CD4-positive, alpha-beta memory T cell (primary cell): ENCODE measurements around the gene ZC3HAV1L. TPM values are rescaled to one million over a fixed set of nuclear protein-coding genes. Genes with fewer than 3 reads are reported as not detected.
"Not testable (repeated sequence)": the region's sequence is repeated elsewhere in the genome, so short reads cannot be mapped to it uniquely, and the experiment has no call there.

Source experiments
- CTCF ChIA-PET: fragments of 350-600 bp; sonication (Branson Sonifier 250); formaldehyde crosslinking; loops from one replicate; lab custom pipeline; 2021; ENCODE audit warnings: inconsistent platforms; ENCODE audit not compliant: partially characterized antibody; lab: Charles Lee
- POLR2A ChIA-PET: fragments of 350-600 bp; sonication (Branson Sonifier 250); formaldehyde crosslinking; loops from one replicate; lab custom pipeline; 2021; ENCODE audit not compliant: partially characterized antibody; lab: Charles Lee
- DNase-seq, 5 donors: peaks; one replicate each; pipeline versions ENCODE4 v3.0.0 to v3.0.0-alpha.2; 2020 to 2022; ENCODE audit warnings: mixed read lengths in 1 of 5
- H3K27ac ChIP-seq: one replicate; pipeline ENCODE4 v1.7.0; 2013; ENCODE audit warnings: low read depth, low read length
- H3K27me3 ChIP-seq: 2 replicates; pipeline ENCODE4 v1.7.0; 2013; ENCODE audit warnings: mild to moderate bottlenecking, low read length, moderate library complexity; ENCODE audit not compliant: insufficient read depth
- H3K36me3 ChIP-seq: 2 replicates; pipeline ENCODE4 v1.7.0; 2013; ENCODE audit warnings: mild to moderate bottlenecking, low read length, moderate library complexity; ENCODE audit not compliant: insufficient read depth
- H3K4me1 ChIP-seq: 2 replicates; pipeline ENCODE4 v1.7.0; 2013; ENCODE audit warnings: mild to moderate bottlenecking, low read length, moderate library complexity; ENCODE audit not compliant: insufficient read depth
- H3K4me3 ChIP-seq, 2 donors: one replicate each; pipeline ENCODE4 v1.7.0; 2013; ENCODE audit warnings: low read length in 2 of 2, mild to moderate bottlenecking in 1 of 2
- H3K9me3 ChIP-seq, 2 donors: one replicate each; pipeline ENCODE4 v1.7.0; 2013; ENCODE audit warnings: low read length in 2 of 2, control low read depth in 1 of 2; ENCODE audit not compliant: control insufficient read depth in 1 of 2
- H3K27ac Mint-ChIP-seq, 7 donors: one replicate each; pipeline ENCODE4 v1.8.0; 2020 to 2021; ENCODE audit warnings: mixed read lengths in 7 of 7, mild to moderate bottlenecking in 6 of 7, inconsistent platforms in 3 of 7, moderate library complexity in 3 of 7
- H3K27me3 Mint-ChIP-seq, 2 donors: one replicate each; pipeline ENCODE4 v1.8.0; 2020 to 2021; ENCODE audit warnings: mixed read lengths in 2 of 2
- H3K36me3 Mint-ChIP-seq, 2 donors: one replicate each; pipeline ENCODE4 v1.8.0; 2020 to 2021; ENCODE audit warnings: mixed read lengths in 2 of 2, inconsistent platforms in 1 of 2, mild to moderate bottlenecking in 1 of 2
- H3K4me1 Mint-ChIP-seq, 4 donors: one replicate each; pipeline ENCODE4 v1.8.0; 2020 to 2021; ENCODE audit warnings: mixed read lengths in 4 of 4, mild to moderate bottlenecking in 1 of 4
- H3K4me3 Mint-ChIP-seq, 8 donors: one replicate each; pipeline ENCODE4 v1.8.0; 2020 to 2021; ENCODE audit warnings: mixed read lengths in 8 of 8, mild to moderate bottlenecking in 7 of 8, moderate library complexity in 6 of 8, inconsistent platforms in 3 of 8
- H3K9me3 Mint-ChIP-seq, 8 donors: one replicate each; pipeline ENCODE4 v1.8.0; 2020 to 2021; ENCODE audit warnings: mixed read lengths in 8 of 8, mild to moderate bottlenecking in 5 of 8, inconsistent platforms in 3 of 8, moderate library complexity in 1 of 8
- intact Hi-C: fragments of 100-400 bp; cut with micrococcal nuclease; formaldehyde crosslinking; loops from one replicate; pipeline ENCODE4 v1.15.1; 2023
- polyA plus RNA-seq, 2 donors: library from polyadenylated mRNA; unstranded; fragments of 300-500 nt; fragmentation: Illumina TruSeq; gene quantifications; one replicate each; pipeline ENCODE4 v1.2.3, GENCODE V29; 2021
- total RNA-seq, 2 experiments: library from RNA; stranded (reverse); gene quantifications; one replicate each; pipeline ENCODE4 v1.2.3, GENCODE V29; 2021

Gene ZC3HAV1L
- total and polyA plus RNA-seq, 4 experiments from 2014 or later, result 0.37 to 4.6 (median 3.8) TPM; not detected in 1

DNA sequence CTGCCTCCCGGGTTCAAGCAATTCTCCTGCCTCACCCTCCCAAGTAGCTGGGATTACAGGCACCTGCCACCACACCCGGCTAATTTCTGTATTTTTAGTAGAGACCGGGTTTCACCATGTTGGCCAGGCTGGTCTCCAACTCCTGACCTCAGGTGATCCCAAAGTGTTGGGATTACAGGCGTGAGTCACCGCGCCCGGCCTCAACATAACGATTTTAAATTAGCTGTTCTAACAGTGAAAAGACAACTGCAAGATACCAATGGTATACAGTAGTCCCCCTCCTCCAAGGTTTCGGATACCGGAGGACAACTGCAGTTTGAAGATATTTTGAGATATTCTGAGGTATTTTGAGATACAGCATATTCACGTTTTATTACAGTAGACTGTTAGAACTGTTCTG, 59.7 kb downstream of the ZC3HAV1L start:
- Mint-ChIP-seq H3K27me3 (peaks cover 41 to 44% of the 10 kb centered on the region in 2 donors), H3K4me1 (peaks cover 8 to 15% (median 10%) of the 10 kb centered on the region in 4 donors)
- CTCF ChIA-PET, H3K27ac Mint-ChIP-seq, H3K9me3 Mint-ChIP-seq, H3K4me1 ChIP-seq, DNase-seq, H3K36me3 ChIP-seq, POLR2A ChIA-PET, H3K36me3 Mint-ChIP-seq, intact Hi-C loops, H3K4me3 ChIP-seq, H3K27ac ChIP-seq, H3K9me3 ChIP-seq, H3K4me3 Mint-ChIP-seq: not testable (repeated sequence)
- peaks cover 22% of the 10 kb centered on the region for H3K27me3 ChIP-seq

Other genes with a start within 250 kb of the ZC3HAV1L start
- not detected for gene TMEM213, start 238.0 kb downstream of the ZC3HAV1L start, total RNA-seq
- not detected for gene TMEM213, start 238.0 kb downstream of the ZC3HAV1L start, polyA plus RNA-seq
- not detected for gene ATP6V0A4, start 237.8 kb downstream of the ZC3HAV1L start, total RNA-seq
- gene ATP6V0A4, start 237.8 kb downstream of the ZC3HAV1L start, polyA plus RNA-seq, result not detected
- under 1 TPM; 0.06 to 0.11 TPM for gene KIAA1549, start 54.7 kb downstream of the ZC3HAV1L start, total RNA-seq
- under 1 TPM in 1 of 2 donors, not detected in 1; 0.02 TPM for gene KIAA1549, start 54.7 kb downstream of the ZC3HAV1L start, polyA plus RNA-seq
- 100 to 1,000 TPM; 154 to 159 TPM for gene ZC3HAV1, start 73.7 kb upstream of the ZC3HAV1L start, total RNA-seq
- gene ZC3HAV1, start 73.7 kb upstream of the ZC3HAV1L start, polyA plus RNA-seq, result 100 to 1,000 TPM; 150 to 169 TPM
- 10 to 100 TPM; 23.6 to 26.7 TPM for gene UBN2, start 195.2 kb upstream of the ZC3HAV1L start, total RNA-seq
- gene UBN2, start 195.2 kb upstream of the ZC3HAV1L start, polyA plus RNA-seq, result 1 to 10 TPM in 1 of 2 donors, under 1 TPM in 1; 0.49 to 3.5 TPM